Measurements from ENCODE around the gene GEMIN5. TPM values are rescaled to one million over a fixed set of nuclear protein-coding genes. Genes with fewer than 3 reads are reported as not detected.

Gene GEMIN5
- total and polyA plus RNA-seq, 2 of the 13 experiments (the other 11 are each of a cell fraction or from before 2014, with no cell fraction given): 6.6 to 28.6 TPM

DNA sequence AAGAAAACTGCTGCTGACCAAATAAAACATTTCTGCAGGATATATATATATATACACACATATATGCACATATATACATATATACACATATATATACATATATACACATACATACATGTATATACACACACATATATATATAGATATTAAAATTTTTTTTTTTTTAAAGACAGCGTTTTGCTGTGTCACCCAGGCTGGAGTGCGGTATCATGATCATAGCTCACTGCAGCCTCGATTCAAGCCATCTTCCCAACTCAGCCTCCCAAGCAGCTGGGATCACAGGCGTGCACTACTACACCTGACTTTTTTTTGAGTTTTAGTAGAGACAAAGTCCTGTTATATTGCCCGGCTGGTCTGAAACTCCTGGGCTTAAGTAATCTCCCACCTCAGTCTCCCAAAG is 5.5 kb upstream of the GEMIN5 start (continued):
- no peak for TF ChIP-seq ZNF484 (CRISPR knock-in tag; IDR thresholded peaks at IDR 0.05; ENCODE audit: borderline replicate concordance, low read depth)
- TF ChIP-seq HES4 (CRISPR knock-in tag; IDR thresholded peaks at IDR 0.05; ENCODE audit: borderline replicate concordance): no peak
- no peak for TF ChIP-seq ZNF577 (CRISPR knock-in tag; IDR thresholded peaks at IDR 0.05; ENCODE audit: borderline replicate concordance, low read depth)
- no peak for TF ChIP-seq ZNF20 (CRISPR knock-in tag; IDR thresholded peaks at IDR 0.05)
- no peak for TF ChIP-seq ZNF136 (CRISPR knock-in tag; IDR thresholded peaks at IDR 0.05; ENCODE audit: low read depth)
- no peak for TF ChIP-seq NCOA2 (CRISPR knock-in tag; IDR thresholded peaks at IDR 0.05)
- TF ChIP-seq ATM (IDR thresholded peaks at IDR 0.05; ENCODE audit: borderline replicate concordance): no peak
- TF ChIP-seq KDM5A (IDR thresholded peaks at IDR 0.05; ENCODE audit: borderline replicate concordance, low read length): no peak
- no peak for TF ChIP-seq ESRRA (CRISPR knock-in tag; IDR thresholded peaks at IDR 0.05; ENCODE audit: low read depth)
- TF ChIP-seq, protein P1, sequence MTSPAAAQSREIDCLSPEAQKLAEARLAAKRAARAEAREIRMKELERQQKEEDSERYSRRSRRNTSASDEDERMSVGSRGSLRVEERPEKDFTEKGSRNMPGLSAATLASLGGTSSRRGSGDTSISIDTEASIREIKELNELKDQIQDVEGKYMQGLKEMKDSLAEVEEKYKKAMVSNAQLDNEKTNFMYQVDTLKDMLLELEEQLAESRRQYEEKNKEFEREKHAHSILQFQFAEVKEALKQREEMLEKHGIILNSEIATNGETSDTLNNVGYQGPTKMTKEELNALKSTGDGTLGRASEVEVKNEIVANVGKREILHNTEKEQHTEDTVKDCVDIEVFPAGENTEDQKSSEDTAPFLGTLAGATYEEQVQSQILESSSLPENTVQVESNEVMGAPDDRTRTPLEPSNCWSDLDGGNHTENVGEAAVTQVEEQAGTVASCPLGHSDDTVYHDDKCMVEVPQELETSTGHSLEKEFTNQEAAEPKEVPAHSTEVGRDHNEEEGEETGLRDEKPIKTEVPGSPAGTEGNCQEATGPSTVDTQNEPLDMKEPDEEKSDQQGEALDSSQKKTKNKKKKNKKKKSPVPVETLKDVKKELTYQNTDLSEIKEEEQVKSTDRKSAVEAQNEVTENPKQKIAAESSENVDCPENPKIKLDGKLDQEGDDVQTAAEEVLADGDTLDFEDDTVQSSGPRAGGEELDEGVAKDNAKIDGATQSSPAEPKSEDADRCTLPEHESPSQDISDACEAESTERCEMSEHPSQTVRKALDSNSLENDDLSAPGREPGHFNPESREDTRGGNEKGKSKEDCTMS (CRISPR knock-in tag; conservative IDR thresholded peaks at IDR 0.05): no peak
- no peak for TF ChIP-seq ZNF264 (CRISPR knock-in tag; IDR thresholded peaks at IDR 0.05)
- TF ChIP-seq ZNF605 (CRISPR knock-in tag; IDR thresholded peaks at IDR 0.05): no peak
- no peak for TF ChIP-seq ZFP62 (CRISPR knock-in tag; IDR thresholded peaks at IDR 0.05)

All from HepG2 (cell line).